ENCODE data around the gene NR2F1-AS1. TPM values are rescaled to one million over a fixed set of nuclear protein-coding genes. Genes with fewer than 3 reads are reported as not detected.

The NR2F1-AS1 gene
- total RNA-seq, 1 experiment from 2014 or later = 34.4 TPM

- no peak for DNase-seq (ENCODE audit: low read depth)
Measured at GRCh38 chr5:93589152-93589828, 8.3 kb upstream of the NR2F1-AS1 start.

- DNase-seq (ENCODE audit: low read depth) = no peak
Measured at GRCh38 chr5:93588352-93589151, 7.5 kb upstream of the NR2F1-AS1 start.

- peak; percentile 45 for DNase-seq (ENCODE audit: low read depth)
Measured at GRCh38 chr5:93587597-93588351, 6.8 kb upstream of the NR2F1-AS1 start.

GRCh38 chr5:93586736-93587596 is 5.9 kb upstream of the NR2F1-AS1 start:
- no peak for DNase-seq (ENCODE audit: low read depth)

- peak; percentile 60 for DNase-seq (ENCODE audit: low read depth)
Measured at GRCh38 chr5:93585767-93586385, 4.9 kb upstream of the NR2F1-AS1 start.

- peak; percentile 60 for DNase-seq (ENCODE audit: low read depth)
Measured at GRCh38 chr5:93585041-93585766, 4.2 kb upstream of the NR2F1-AS1 start.

GRCh38 chr5:93584596-93585040 is 3.6 kb upstream of the NR2F1-AS1 start:
- no peak for DNase-seq (ENCODE audit: low read depth)

GRCh38 chr5:93583768-93584595 is 3.0 kb upstream of the NR2F1-AS1 start:
- DNase-seq (ENCODE audit: low read depth) = peak; percentile 56

- no peak for DNase-seq (ENCODE audit: low read depth)
Measured at GRCh38 chr5:93583439-93583767, 2.4 kb upstream of the NR2F1-AS1 start.

GRCh38 chr5:93582677-93583438 is 1.8 kb upstream of the NR2F1-AS1 start, which contains the start of gene NR2F1:
TSS of gene NR2F1 (plus strand) at chr5:93583222. CDS start at chr5:93585024, 1,802 bp downstream.
- DNase-seq (ENCODE audit: low read depth) = peak; percentile 99

- no peak for DNase-seq (ENCODE audit: low read depth)
Measured at GRCh38 chr5:93582167-93582462, 1.1 kb upstream of the NR2F1-AS1 start.

GRCh38 chr5:93580063-93580926 is 724 bp downstream of the NR2F1-AS1 start:
- peak; percentile 64 for DNase-seq (ENCODE audit: low read depth)

- peak; percentile 46 for DNase-seq (ENCODE audit: low read depth)
Measured at GRCh38 chr5:93579692-93580062, 1.3 kb downstream of the NR2F1-AS1 start.

GRCh38 chr5:93578813-93579691 is 2.0 kb downstream of the NR2F1-AS1 start:
- peak; percentile 82 for DNase-seq (ENCODE audit: low read depth)

- DNase-seq (ENCODE audit: low read depth) = no peak
Measured at GRCh38 chr5:93577854-93578812, 2.9 kb downstream of the NR2F1-AS1 start.

Data from M059J (cell line).